KBM-7 (cell line): ENCODE measurements around the gene STAB2.

ENCODE experiments used
- DNase-seq: peaks from one replicate; pipeline ENCODE4 v3.0.0-alpha.2; 2015
- in situ Hi-C: fragments of 300-500 bp; cut with MboI; formaldehyde crosslinking; loops from 2 replicates; pipeline ENCODE4 v1.14.3; 2020; ENCODE audit warnings: low sequenced_read_pairs, low pct_unique_long_range_greater_than_20kb, mixed read lengths

STAB2 gene

GRCh38 chr12:103813426-103813825 lies 226.4 kb downstream of the STAB2 start:
- in situ Hi-C loops: no loop called here
- no peak for DNase-seq

- in situ Hi-C loops: no loop called here
- no peak for DNase-seq
Measured at GRCh38 chr12:103813949-103814348, 226.9 kb downstream of the STAB2 start.

- DNase-seq: no peak
- in situ Hi-C loops: no loop called here
Measured at GRCh38 chr12:103814436-103814835, 227.4 kb downstream of the STAB2 start.
